Measurements from ENCODE around the gene NTRK1.

Gene NTRK1

DNA sequence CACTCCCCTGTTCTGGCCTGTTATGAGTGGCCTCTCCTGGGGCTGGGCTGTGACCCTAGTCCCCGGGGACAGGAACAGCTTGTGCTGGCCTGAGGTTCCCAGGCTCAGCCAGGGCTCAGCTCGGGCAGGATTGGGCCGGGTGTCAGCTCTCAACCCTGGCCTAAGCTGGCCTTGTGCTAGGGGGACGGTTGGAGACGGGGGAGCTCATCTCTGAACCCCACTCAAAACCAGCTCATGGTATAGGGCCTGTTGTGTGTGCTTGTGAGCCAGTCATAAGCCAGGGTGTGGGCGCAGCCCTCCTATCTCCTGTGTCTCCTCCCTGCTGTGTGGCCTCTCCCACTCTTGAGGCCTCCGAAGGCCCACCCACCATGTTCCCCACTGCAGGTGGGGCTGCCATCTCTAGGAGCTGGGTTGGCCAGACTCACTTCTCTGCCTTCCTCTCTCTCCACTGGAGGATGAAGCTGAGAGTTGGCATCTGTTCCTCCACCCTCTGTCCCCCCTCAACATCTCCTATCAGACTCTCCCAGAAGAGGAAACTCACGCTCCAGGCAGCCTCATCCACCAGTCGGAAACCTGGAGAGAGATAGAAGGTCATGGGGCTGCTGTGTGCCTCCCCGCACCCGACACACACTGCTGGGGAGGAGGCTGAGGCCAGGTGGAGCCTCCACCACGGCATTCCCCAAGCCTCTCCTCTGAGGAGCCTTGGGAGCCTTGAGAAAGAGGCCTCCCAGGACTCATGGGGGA, 34.2 kb downstream of the NTRK1 start:
- no peak for DNase-seq (ENCODE audit: low read depth, low spot score)
- Histone ChIP-seq H3K9ac (ENCODE audit: insufficient read length, low read depth) (peak overlapping the region; percentile 50), H3K9me3 (ENCODE audit: insufficient read depth, low read length) (no peaks in the 10 kb centered on the region), H3K27me3 (ENCODE audit: insufficient read depth, insufficient read length) (peaks cover 20% of the 10 kb centered on the region), H3K4me3 (ENCODE audit: insufficient read length, low read depth) (no peak overlapping the region), H3K4me1 (ENCODE audit: insufficient read depth, insufficient read length) (peaks cover 40% of the 10 kb centered on the region), H3K36me3 (ENCODE audit: insufficient read depth, insufficient read length, low read length) (no peaks in the 10 kb centered on the region)
- no peak for TF ChIP-seq ZNF274 (IDR thresholded peaks at IDR 0.05; ENCODE audit: low read depth, low read length)
- TF ChIP-seq SUZ12 (IDR thresholded peaks at IDR 0.05; ENCODE audit: extremely low read depth, insufficient read depth, insufficient read length), result no peak

DNA sequence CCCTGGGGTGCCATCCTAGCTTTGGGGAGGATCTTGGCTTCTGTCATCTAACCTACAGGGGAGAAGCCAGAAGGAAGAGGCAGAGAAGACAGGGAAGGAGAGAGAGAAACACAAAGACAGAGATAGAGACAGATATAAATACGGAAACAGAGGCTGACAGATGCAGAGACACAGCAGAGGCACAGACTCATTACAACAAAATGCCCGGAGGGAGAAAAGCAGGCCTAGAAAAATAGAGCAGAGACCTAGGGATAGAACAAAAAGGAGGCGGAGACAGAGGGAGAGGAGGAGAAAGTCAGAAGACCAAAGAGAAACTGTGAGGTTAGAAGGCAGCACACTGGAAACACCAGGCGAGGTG, 34.8 kb downstream of the NTRK1 start:
- DNase-seq (ENCODE audit: low read depth, low spot score), result no peak
- no peaks in the 10 kb centered on the region for H3K9me3 ChIP-seq (ENCODE audit: insufficient read depth, low read length)
- TF ChIP-seq SUZ12 (IDR thresholded peaks at IDR 0.05; ENCODE audit: extremely low read depth, insufficient read depth, insufficient read length) (no peak), YY1 (IDR thresholded peaks at IDR 0.05; ENCODE audit: insufficient read depth, insufficient read length) (no peak), ZNF274 (IDR thresholded peaks at IDR 0.05; ENCODE audit: low read depth, low read length) (no peak)
- peak overlapping the region; percentile 50 for H3K9ac ChIP-seq (ENCODE audit: insufficient read length, low read depth)
- H3K4me3 ChIP-seq (ENCODE audit: insufficient read length, low read depth), result no peak overlapping the region
- H3K36me3 ChIP-seq (ENCODE audit: insufficient read depth, insufficient read length, low read length), result no peaks in the 10 kb centered on the region
- H3K27me3 ChIP-seq (ENCODE audit: insufficient read depth, insufficient read length), result peaks cover 20% of the 10 kb centered on the region
- peaks cover 42% of the 10 kb centered on the region for H3K4me1 ChIP-seq (ENCODE audit: insufficient read depth, insufficient read length)

- TF ChIP-seq SUZ12 (IDR thresholded peaks at IDR 0.05; ENCODE audit: extremely low read depth, insufficient read depth, insufficient read length) (no peak), YY1 (IDR thresholded peaks at IDR 0.05; ENCODE audit: insufficient read depth, insufficient read length) (no peak), ZNF274 (IDR thresholded peaks at IDR 0.05; ENCODE audit: low read depth, low read length) (no peak)
- no peak overlapping the region for H3K4me3 ChIP-seq (ENCODE audit: insufficient read length, low read depth)
- H3K9ac ChIP-seq (ENCODE audit: insufficient read length, low read depth), result peak overlapping the region; percentile 38
- no peaks in the 10 kb centered on the region for H3K9me3 ChIP-seq (ENCODE audit: insufficient read depth, low read length)
- no peaks in the 10 kb centered on the region for H3K36me3 ChIP-seq (ENCODE audit: insufficient read depth, insufficient read length, low read length)
- H3K27me3 ChIP-seq (ENCODE audit: insufficient read depth, insufficient read length), result peaks cover 20% of the 10 kb centered on the region
- H3K4me1 ChIP-seq (ENCODE audit: insufficient read depth, insufficient read length), result peaks cover 47% of the 10 kb centered on the region
- no peak for DNase-seq (ENCODE audit: low read depth, low spot score)
Measured at GRCh38 chr1:156895927-156896326, 35.3 kb downstream of the NTRK1 start.

DNA sequence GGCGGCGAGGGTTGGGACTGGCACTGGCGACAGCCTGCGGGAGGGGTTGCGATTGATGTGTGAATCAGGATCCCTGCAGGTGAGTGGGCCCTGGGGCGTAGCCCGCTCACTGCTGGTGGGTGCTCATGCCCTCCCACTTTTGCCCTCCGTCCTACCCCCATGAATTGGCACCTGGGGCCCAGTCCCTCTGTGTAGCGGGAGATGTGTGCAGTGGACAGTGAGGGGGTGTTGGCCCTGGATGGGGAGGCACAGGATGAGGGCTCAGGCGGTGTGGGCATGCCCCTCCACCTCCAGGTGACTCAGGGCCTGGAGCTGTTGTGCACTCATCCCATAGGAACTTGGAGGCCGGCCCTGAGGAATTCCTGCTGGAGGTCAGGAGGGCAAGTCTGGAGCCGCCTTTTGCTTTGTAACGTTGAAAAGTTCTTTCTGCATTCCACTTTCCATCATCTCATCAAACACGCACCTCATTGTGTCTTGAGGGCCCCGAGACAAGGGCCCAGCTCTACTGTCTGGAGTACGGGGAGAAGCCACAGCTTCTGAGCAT, 35.9 kb downstream of the NTRK1 start:
- Histone ChIP-seq H3K4me1 (ENCODE audit: insufficient read depth, insufficient read length) (peaks cover 47% of the 10 kb centered on the region), H3K4me3 (ENCODE audit: insufficient read length, low read depth) (no peak overlapping the region), H3K9ac (ENCODE audit: insufficient read length, low read depth) (peak overlapping the region; percentile 43), H3K27me3 (ENCODE audit: insufficient read depth, insufficient read length) (peaks cover 16% of the 10 kb centered on the region), H3K36me3 (ENCODE audit: insufficient read depth, insufficient read length, low read length) (no peaks in the 10 kb centered on the region), H3K9me3 (ENCODE audit: insufficient read depth, low read length) (no peaks in the 10 kb centered on the region)
- TF ChIP-seq ZNF274 (IDR thresholded peaks at IDR 0.05; ENCODE audit: low read depth, low read length) (no peak), SUZ12 (IDR thresholded peaks at IDR 0.05; ENCODE audit: extremely low read depth, insufficient read depth, insufficient read length) (no peak), YY1 (IDR thresholded peaks at IDR 0.05; ENCODE audit: insufficient read depth, insufficient read length) (no peak)
- peak; percentile 76 for DNase-seq (ENCODE audit: low read depth, low spot score)

DNA sequence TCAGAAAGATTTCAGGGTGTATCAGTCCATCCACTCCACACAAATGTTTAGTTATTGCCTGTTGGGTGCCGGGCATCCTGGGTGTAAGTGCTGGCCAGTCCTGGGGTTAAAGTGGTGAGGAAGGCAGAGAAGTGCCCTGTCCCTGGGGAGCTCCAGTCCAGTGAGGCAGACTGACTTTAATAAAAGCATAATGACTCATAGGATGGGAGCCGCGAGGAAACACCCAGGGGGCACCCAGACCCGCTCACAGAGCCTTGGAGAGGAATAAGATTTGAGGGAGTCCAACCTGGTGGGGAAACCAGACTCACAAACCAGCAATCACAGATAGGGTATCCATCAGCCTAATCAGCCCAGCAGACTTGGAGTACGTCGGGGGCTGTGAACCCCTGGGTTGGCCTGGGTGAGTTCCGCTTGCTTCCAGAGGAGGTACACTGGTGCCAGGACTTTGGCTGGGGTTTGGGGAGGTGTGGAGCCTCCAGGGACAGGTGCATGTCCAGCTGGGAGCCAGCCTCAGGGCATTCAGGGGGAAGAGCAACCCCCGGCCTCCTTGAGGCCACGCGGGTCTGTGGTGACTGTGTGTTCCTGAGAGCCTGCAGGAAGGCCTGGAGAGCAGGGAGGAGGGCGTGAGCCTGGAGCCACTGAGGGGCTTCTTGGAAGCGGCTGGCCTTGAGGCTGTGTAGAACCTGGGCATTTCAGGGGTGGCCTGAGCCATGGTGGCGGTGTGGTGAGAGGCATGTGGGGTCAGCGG, 36.6 kb downstream of the NTRK1 start:
- H3K4me1 ChIP-seq (ENCODE audit: insufficient read depth, insufficient read length), result peaks cover 49% of the 10 kb centered on the region
- H3K9ac ChIP-seq (ENCODE audit: insufficient read length, low read depth), result peak overlapping the region; percentile 66

DNA sequence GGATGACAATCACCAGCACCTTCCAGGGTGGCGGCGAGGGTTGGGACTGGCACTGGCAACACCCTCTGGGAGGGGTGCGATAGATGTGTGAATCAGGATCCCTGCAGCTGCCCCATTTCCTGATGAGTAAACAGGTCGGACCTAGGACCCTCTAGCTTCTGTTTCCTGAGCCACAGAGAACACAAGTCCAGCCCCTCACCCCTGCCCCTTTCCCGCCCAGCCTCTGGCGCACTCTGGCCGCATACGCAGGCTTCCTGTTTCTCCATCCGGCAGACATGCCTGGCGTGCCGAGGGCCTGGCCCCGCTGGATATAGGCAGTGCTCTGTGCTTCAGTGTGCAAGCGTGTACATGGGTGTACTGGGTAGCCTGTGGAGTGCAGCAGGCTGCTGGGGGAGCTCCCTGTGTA, 37.5 kb downstream of the NTRK1 start:
- H3K4me3 ChIP-seq (ENCODE audit: insufficient read length, low read depth), result no peak overlapping the region

More for the DNA sequence above, 36.6 kb downstream of the NTRK1 start:
- H3K36me3 ChIP-seq (ENCODE audit: insufficient read depth, insufficient read length, low read length), result no peaks in the 10 kb centered on the region
- H3K4me3 ChIP-seq (ENCODE audit: insufficient read length, low read depth), result no peak overlapping the region
- no peaks in the 10 kb centered on the region for H3K9me3 ChIP-seq (ENCODE audit: insufficient read depth, low read length)
- H3K27me3 ChIP-seq (ENCODE audit: insufficient read depth, insufficient read length), result peaks cover 10% of the 10 kb centered on the region
- no peak for DNase-seq (ENCODE audit: low read depth, low spot score)
- TF ChIP-seq YY1 (IDR thresholded peaks at IDR 0.05; ENCODE audit: insufficient read depth, insufficient read length), result no peak

DNA sequence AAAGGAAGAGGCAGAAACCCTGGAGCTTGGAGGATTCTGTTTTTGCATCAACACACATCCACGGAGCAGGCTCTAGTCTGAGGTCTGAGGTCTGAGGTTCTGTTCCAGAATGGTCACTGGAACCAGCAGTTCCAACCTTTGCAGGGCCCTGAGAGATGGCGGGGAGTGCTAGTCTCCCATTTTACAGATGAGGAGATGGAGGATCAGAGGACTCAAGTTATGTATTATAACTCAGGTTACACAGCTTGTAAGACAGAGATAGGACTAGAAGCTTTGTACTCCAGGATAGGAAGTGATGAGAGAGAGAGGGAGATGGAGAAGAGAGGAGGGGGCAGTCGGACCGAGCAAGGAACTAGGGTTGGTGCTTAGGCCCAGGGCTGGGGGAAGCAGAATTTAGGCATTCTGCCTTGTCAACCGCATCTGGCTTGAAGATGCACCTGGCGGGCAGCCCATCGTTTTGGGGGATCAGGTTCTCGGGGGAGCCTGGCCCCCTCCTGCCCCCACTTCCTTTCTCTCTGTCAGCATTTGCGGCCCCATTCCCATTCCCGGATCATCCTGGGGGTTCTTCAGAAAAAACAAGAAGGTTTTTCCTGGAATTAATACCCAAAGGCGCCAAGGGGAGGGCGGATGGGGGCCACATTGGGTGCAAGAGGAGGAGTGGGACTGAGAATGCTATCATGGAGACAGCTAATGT, 38.5 kb downstream of the NTRK1 start:
- TF ChIP-seq ZNF274 (IDR thresholded peaks at IDR 0.05; ENCODE audit: low read depth, low read length) (no peak), YY1 (IDR thresholded peaks at IDR 0.05; ENCODE audit: insufficient read depth, insufficient read length) (no peak), SUZ12 (IDR thresholded peaks at IDR 0.05; ENCODE audit: extremely low read depth, insufficient read depth, insufficient read length) (no peak)
- DNase-seq (ENCODE audit: low read depth, low spot score), result no peak
- H3K9me3 ChIP-seq (ENCODE audit: insufficient read depth, low read length), result no peaks in the 10 kb centered on the region
- H3K4me1 ChIP-seq (ENCODE audit: insufficient read depth, insufficient read length), result peaks cover 48% of the 10 kb centered on the region
- no peak overlapping the region for H3K9ac ChIP-seq (ENCODE audit: insufficient read length, low read depth)
- no peak overlapping the region for H3K4me3 ChIP-seq (ENCODE audit: insufficient read length, low read depth)
- H3K36me3 ChIP-seq (ENCODE audit: insufficient read depth, insufficient read length, low read length), result peaks cover 6% of the 10 kb centered on the region
- H3K27me3 ChIP-seq (ENCODE audit: insufficient read depth, insufficient read length), result peaks cover under 1% of the 10 kb centered on the region

More for the DNA sequence above, 37.5 kb downstream of the NTRK1 start:
- Histone ChIP-seq H3K36me3 (ENCODE audit: insufficient read depth, insufficient read length, low read length) (no peaks in the 10 kb centered on the region), H3K9ac (ENCODE audit: insufficient read length, low read depth) (no peak overlapping the region), H3K4me1 (ENCODE audit: insufficient read depth, insufficient read length) (peaks cover 51% of the 10 kb centered on the region), H3K9me3 (ENCODE audit: insufficient read depth, low read length) (no peaks in the 10 kb centered on the region), H3K27me3 (ENCODE audit: insufficient read depth, insufficient read length) (peaks cover 7% of the 10 kb centered on the region)
- no peak for TF ChIP-seq ZNF274 (IDR thresholded peaks at IDR 0.05; ENCODE audit: low read depth, low read length)
- TF ChIP-seq YY1 (IDR thresholded peaks at IDR 0.05; ENCODE audit: insufficient read depth, insufficient read length), result no peak
- TF ChIP-seq SUZ12 (IDR thresholded peaks at IDR 0.05; ENCODE audit: extremely low read depth, insufficient read depth, insufficient read length), result no peak
- no peak for DNase-seq (ENCODE audit: low read depth, low spot score)

Measured in NT2/D1 (cell line).